Thoracic aorta (tissue), 2 donors: Measurements from ENCODE around the gene SHANK2. TPM values are rescaled to one million over a fixed set of nuclear protein-coding genes. Genes with fewer than 3 reads are reported as not detected.

Source experiments
- ATAC-seq: fragments of 150-250 bp; one replicate; pipeline ENCODE4 v1.8.0; 2017; ENCODE audit warnings: low read depth; ENCODE audit not compliant: insufficient number of reproducible peaks, low FRiP score
- DNase-seq: peaks from one replicate; pipeline ENCODE4 v3.0.0-alpha.2; 2020; ENCODE audit warnings: low spot score
- H3K27ac ChIP-seq, 2 donors: fragments of 200-600 bp; sonication (generic); 1 replicate in 1 of 2; 2 replicates in 1 of 2; pipeline ENCODE4 v1.5.1; 2016; ENCODE audit warnings: mild to moderate bottlenecking in 2 of 2, moderate library complexity in 2 of 2
- H3K27me3 ChIP-seq: fragments of 200-600 bp; sonication (generic); replicated peaks from 2 replicates; pipeline ENCODE4 v1.6.0; 2016; ENCODE audit warnings: mild to moderate bottlenecking; ENCODE audit not compliant: insufficient read depth
- H3K36me3 ChIP-seq: fragments of 200-600 bp; sonication (generic); one replicate; pipeline ENCODE4 v1.5.1; 2016
- H3K4me1 ChIP-seq, 2 donors: fragments of 200-600 bp; sonication (generic); 1 replicate in 1 of 2; 2 replicates in 1 of 2; pipeline versions ENCODE4 v1.5.1 to v1.6.0; 2016; ENCODE audit warnings: low read depth in 2 of 2, mild to moderate bottlenecking in 1 of 2; ENCODE audit not compliant: control insufficient read depth in 1 of 2
- H3K4me3 ChIP-seq: fragments of 200-600 bp; sonication (generic); 2 replicates; pipeline ENCODE4 v1.5.1; 2016; ENCODE audit warnings: mild to moderate bottlenecking
- H3K9me3 ChIP-seq: fragments of 200-600 bp; sonication (generic); 2 replicates; pipeline ENCODE4 v1.5.1; 2016
- CTCF ChIP-seq: fragments of 200-600 bp; sonication (generic); IDR thresholded peaks from one replicate; pipeline ENCODE4 v1.5.1; 2019; ENCODE audit warnings: antibody characterized with exemption
- total RNA-seq, 2 donors: library from RNA; depleted of rRNA; stranded (reverse); fragments of >200 nt; gene quantifications; one replicate each; pipeline versions ENCODE4 v1.1.0 to v1.2.3, GENCODE V29; 2016

SHANK2 gene
- total RNA-seq, 2 donors from 2014 or later: 0.99 TPM; not detected in 1

DNA sequence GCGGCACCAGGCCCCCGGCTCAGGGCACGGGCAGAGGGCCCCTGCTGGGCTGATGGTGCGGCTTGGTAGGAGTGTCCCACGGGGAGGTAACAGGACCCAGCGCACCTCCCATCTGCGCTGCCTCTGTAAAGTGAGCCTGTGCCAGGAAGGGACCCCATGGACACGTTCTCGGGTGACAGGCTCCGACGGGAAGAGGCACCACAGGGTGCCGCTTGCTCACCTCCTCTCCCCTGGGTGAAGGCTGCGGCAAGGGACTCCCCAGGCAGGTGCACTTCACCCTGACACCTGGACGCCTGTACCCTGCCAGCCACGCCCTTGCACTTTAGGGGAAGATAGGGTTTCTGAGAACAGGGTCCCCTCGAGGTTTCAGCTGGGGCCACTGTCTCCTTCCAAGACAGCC lies 48.1 kb downstream of the SHANK2 start:
- ATAC-seq (no peak), DNase-seq (no peak)
- Histone ChIP-seq H3K4me3 (no peak overlapping the region), H3K36me3 (no peaks in the 10 kb centered on the region), H3K27ac (no peak overlapping the region), H3K9me3 (no peaks in the 10 kb centered on the region), H3K4me1 (no peaks in the 10 kb centered on the region), H3K27me3 (no peaks in the 10 kb centered on the region)
- TF ChIP-seq CTCF: no peak

DNA sequence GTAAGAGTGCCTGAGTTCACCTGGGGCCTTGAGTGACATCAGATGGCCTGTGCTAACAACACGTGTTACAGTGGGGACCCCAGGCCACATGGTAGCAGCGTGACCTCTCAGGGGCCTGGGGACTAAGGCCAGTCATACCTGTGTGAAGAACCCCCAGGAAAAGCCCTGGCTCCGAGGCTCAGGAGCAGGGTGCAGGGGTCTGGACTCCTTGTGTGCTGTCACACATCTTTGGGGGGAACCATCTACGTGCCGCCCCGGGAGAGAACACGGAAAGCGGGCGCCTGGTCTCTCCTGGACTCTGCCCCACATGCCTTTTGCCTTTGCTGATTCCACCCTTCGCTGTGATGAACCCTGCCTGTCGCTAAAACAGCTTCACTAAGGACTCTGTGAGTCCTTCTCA lies 48.7 kb downstream of the SHANK2 start:
- no peak for ATAC-seq
- Histone ChIP-seq H3K9me3 (no peaks in the 10 kb centered on the region), H3K36me3 (no peaks in the 10 kb centered on the region), H3K4me1 (no peaks in the 10 kb centered on the region), H3K4me3 (no peak overlapping the region), H3K27me3 (no peaks in the 10 kb centered on the region), H3K27ac (no peak overlapping the region)
- no peak for TF ChIP-seq CTCF
- no peak for DNase-seq

DNA sequence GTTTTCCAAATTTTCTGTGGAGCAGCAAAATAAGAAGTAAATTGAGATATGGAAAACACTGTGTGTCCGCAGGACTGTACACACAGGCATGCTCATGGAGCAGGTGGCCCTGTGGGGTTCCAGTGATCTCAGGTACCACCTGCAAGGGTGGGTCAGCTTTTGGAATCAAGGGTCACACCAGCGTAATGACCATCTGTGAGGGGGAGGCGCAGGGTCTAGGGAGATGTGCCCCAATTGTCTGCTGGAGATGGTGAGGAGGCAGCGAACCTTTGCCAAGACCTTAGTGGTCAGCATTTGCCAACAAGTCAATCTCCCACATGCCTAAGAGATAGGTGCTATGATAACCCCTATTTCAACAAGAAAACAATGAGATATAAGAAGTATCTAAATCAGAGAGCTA lies 49.4 kb downstream of the SHANK2 start:
- H3K4me3 ChIP-seq: no peak overlapping the region
- DNase-seq (no peak), ATAC-seq (no peak)
- no peak for TF ChIP-seq CTCF
- H3K27ac ChIP-seq: no peak overlapping the region
- H3K4me1 ChIP-seq: no peaks in the 10 kb centered on the region
- H3K27me3 ChIP-seq: no peaks in the 10 kb centered on the region
- H3K9me3 ChIP-seq: no peaks in the 10 kb centered on the region
- no peaks in the 10 kb centered on the region for H3K36me3 ChIP-seq

- Histone ChIP-seq H3K4me3 (no peak overlapping the region), H3K27me3 (no peaks in the 10 kb centered on the region), H3K27ac (no peak overlapping the region), H3K9me3 (no peaks in the 10 kb centered on the region), H3K36me3 (no peaks in the 10 kb centered on the region), H3K4me1 (no peaks in the 10 kb centered on the region)
- no peak for ATAC-seq
- TF ChIP-seq CTCF: no peak
- DNase-seq: no peak
Measured at GRCh38 chr11:71202598-71202944, 49.8 kb downstream of the SHANK2 start.

Other genes with a start within 250 kb of the SHANK2 start
- gene DHCR7, start 195.8 kb upstream of the SHANK2 start, total RNA-seq: 10 to 100 TPM in 1 of 2 donors, 1 to 10 TPM in 1; 6.6 to 17.6 TPM
- 100 to 1,000 TPM in 1 of 2 donors, 10 to 100 TPM in 1; 68.0 to 112 TPM for gene NADSYN1, start 200.6 kb upstream of the SHANK2 start, total RNA-seq